Pons (tissue), 1 donor: ENCODE data around the gene ASB6.
"Not testable (repeated sequence)": the region's sequence is repeated elsewhere in the genome, so short reads cannot be mapped to it uniquely, and the experiment has no call there.

Source experiments
- DNase-seq: peaks from one replicate; pipeline ENCODE4 v3.0.0-alpha.2; 2016; ENCODE audit warnings: low spot score

ASB6 gene

DNA sequence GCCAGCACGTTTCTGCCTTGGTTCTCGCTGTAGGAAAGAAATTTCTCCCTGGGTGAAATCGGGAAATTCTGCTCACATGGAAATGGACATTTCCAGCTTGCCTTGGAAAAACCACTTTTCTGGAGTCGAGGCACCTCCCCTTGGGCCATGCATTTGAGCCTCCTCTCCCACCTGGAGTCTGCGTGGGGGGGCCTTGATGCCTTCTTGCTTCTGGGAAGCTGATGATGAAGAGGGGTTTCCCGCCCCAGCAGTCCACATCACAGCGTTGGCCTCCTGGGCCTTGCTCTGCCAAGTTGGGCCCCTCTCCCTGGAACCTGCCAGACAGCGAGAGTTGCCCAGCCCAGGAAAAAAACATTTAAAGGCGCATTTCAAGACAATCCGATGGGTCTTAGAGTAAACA, 1.8 kb upstream of the ASB6 start:
- DNase-seq = no peak

DNA sequence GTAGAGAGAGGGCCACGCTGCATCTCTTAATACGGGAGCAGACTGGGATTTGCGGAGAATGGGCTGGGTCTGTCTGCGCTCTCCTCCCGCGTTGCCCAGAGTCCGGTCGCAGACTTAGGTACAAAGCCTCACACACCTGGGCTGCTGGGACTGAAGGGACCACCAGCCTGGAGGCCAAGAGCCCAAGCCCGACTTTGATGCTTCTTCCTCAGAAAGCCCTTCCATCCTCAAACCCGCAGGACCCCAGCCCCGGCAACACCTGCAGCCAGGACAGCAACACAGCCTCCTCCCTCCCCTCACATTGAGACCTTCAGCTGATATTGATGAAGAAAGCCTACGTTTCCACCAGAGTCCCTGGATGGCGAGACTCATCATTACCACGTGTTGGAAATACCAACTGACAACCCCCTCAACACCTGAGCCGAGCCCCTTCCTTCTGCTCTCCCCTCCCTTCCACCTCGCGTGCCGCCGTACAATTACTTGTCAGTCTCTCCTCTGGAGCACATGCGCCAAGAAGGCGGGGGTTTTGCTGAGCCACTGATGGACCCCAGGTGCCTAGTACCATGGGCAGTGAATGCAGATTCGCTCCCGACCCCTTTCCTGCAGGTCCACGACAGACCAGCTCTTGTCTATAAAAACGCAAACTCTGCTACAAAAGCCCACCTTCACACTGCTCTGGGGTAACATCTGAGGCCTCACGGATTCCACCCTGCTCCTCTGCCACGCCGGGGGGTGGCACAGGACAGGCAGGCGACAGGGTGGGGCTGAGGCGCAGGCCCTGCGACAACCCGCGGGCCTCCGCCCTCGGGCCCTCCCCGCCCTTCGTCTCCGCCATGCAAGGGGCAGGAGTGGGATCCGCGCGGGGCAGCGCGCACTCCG, 841 bp downstream of the ASB6 start:
- no peak for DNase-seq

DNA sequence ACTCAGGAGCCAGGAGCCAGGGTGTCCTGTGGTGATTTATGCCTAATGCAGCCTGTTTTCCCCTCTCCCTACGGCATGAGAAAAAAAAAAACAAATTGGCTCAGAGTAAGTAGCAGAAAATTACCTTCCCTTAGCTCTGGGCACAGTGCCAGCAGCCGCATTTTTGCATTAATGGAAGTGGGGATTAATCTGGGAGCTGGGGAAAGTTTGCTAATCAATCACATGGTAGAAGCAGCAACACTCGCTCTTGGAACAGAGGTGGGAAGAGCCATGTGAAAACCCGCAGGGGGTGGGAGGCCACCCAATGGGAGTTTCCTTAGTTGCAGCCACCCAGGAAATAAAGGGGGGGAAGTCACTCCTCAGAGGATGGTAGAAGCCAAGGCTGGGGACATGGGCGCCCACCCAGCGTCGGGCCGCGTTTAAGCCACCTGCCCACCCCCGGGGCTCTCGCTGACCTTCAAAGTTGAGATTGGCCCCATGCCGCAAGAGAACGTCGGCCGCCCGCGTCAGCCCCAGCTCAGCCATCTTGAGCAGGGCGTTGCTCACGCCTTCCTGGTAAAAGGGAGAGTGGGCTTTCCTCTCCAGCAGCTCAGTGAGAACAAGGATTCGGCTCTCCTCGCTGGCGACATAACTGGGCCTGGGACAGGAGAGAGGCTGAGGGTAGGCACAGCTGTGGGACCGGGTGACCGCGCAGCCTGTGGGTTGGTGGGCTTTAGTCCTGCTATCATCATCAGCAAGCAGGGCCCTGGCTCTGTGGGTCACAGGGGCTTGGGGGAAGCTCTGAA, 1.7 kb downstream of the ASB6 start:
- DNase-seq = no peak

DNA sequence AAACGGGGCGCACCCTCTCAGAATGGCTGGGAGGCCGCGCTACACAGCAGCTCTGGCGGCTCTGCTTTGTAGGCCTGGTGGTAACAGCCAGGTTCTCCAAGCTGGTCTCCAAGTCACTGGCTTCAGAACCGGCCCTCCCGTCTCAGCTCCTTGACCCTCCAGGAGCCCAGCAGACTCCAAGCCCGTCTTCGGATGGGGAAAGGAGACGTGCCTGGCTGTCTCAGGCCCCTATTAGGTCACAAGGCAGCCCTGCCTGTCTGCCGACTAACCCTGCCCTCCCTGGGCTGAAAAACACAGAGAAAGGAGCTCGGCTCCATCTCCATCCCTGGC, 2.2 kb downstream of the ASB6 start:
- DNase-seq = no peak

DNA sequence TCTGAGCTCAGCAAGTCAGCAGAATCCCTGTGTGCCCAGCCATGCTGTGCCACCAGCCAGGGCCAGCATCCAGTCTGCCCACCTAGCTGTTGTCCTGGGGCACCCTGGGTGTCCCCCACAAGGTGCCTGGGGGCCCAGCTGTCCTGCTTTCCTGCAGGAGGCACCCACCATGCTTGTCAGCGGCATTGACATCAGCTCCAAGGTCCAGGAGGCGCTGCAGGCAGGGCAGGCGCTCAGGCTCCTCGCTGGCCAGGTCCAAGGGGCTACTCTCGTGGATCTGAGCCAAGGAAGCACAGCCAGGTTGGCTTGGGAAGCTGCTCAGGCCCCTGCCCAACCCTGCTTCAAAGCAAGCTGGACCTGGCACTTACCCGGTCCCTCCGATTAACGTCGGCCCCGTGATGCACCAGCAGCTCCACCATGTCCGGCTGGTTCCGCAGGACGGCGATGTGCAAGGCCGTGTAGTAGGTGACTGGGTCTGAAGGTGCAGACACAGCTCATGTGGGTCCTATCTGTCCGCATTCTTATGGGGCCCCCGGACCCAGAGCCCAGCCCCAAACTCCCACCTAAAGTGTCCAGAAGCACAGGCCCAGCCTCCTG, 2.8 kb downstream of the ASB6 start:
- DNase-seq = no peak

DNA sequence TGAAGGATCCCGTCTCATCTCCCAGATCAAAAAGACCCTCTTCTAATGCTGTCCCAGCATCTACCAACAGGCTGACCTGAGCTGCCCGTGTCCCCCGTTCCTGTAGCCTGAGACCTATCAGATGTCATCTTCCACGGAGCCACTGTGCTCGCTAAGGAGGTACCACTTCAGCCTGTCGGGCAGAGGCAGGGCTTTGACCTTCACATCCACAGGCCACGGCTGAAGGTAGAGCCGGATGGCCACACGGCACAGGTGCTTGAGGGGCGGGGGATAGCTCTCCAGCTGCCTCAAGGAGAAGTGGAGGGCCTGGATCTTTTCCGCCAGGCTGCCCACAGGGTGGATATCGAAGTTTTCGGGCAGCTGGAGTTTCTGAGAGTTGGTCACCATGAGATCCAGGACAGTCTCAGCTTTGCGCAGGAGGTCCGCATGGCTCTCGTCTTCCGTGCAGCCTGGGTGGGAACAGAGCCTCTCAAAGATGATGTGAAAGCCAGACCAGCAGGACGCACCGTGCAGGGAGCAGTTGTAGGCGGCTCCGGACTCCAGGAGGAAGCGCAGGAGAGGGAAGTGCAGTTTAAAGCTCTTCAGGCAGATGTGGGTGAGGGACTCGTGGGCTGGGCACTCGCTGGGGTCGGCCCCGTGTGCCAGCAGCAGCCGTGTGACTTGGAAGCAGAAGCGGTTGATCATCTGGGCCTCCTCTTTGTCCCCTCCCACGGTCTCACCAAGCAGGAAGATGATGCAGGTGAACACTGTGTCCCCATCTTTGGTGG, 4.1 kb downstream of the ASB6 start:
- DNase-seq = no peak

DNA sequence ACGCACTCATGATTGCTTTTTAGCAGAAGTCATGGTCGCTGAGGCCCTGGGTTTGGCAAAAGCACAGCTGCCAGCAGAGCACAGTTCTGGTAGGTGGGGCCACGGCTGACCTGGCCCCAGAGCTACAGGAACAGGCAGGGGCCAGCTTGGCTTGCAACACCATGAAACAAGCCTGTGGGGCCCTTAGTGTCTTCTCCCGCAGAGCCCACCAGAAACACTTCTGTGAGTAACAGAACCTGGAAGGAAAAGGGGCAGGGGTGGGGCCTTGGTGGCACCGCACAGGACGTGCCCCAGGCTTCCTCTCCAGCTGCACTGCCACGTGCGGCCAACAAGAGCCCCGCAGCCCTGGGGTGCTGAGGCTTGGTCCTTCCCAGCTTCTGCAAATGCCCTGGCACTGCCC, 4.8 kb downstream of the ASB6 start:
- no peak for DNase-seq

DNA sequence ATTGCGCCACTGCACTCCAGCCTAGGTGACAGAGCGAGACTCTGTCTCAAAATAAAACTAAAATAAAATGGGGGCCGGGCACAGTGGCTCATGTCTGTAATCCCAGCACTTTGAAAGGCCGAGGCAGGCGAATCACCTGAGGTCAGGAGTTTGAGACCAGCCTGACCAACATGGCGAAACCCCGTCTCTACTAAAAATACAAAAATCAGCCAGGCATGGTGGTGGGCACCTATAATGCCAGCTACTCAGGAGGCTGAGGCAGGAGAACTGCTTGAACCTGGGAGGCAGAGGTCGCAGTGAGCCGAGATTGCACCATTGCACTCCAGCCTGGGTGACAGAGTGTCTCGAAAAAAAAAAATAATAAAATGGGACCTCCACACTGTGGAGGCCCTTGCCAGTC, 5.6 kb downstream of the ASB6 start:
- DNase-seq = not testable (repeated sequence)

DNA sequence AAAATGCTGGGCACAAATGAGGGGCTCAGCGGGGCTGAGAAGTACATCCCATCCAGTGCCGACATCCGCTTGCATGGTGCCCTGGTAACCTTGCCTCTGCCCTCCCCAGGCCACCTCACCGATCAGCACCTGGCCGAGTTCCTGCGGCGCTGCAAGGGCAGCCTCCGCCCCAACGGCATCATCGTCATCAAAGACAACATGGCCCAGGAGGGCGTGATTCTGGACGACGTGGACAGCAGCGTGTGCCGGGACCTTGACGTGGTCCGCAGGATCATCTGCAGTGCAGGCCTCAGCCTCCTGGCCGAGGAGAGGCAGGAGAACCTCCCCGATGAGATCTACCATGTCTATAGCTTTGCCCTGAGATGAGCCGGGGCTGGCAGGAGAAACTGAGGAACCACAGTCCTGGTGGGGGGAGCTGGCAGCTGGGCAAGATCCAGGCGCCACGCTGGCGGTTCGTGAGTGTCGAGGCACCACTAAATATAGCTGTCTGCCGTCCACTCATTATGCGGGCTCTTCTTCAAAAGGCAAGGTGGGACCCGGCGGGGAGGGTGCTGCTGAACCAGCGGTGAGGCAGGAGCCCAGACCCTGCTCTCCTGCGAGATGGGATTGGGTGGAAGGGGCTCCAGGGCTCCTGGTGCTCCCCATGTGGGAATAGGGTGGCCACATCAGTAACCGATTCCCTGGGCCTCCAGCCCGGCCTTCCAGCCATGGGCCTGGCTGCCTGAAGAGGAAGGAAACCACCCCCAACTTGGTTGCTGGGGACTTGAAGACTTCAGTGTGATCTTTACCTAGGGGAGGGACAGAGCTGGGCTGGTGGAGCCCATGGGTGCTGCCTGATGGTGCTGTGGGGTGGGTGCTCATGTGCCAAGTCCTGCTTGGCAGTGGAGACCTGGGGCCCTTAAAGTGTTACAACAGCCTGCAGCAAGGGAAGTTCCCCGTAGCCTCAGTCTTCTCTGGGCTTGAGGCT, 6.6 kb downstream of the ASB6 start:
- DNase-seq = no peak

DNA sequence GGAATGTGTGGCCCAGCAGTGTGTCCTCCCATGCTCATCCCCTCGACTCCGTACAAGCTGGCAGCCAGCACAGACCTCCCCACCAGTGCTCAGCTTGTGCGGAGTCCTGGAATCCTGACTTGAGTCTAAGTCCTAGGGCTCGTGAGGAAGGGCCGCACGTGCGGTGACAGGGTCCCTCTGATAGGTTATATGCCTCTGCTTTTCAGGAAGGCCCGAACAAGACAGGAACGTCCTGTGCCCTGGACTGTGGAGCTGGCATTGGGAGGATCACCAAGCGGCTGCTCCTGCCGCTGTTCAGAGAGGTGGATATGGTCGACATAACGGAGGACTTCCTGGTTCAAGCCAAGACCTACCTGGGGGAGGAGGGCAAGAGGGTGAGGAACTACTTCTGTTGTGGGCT, 8.1 kb downstream of the ASB6 start:
- DNase-seq = no peak

DNA sequence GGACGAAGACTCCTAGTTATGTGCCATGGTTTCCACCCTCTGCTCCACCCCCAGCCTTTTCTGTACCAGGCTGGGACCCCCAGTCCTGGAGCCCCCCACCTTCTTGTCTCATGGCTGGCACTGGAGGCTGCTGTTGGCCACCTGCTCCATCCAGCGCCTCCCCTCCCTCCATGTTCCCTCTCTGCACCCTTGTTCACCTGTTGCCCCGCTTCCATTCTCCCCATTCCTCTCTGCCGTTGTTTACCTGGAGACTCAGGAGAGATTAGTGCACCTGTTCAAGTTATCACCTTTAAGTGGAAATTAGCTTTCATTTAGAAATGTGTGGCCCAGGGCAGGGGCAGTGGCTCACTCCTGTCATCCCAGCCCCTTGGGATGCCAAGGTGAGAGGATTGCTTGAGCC, 8.7 kb downstream of the ASB6 start:
- no peak for DNase-seq

DNA sequence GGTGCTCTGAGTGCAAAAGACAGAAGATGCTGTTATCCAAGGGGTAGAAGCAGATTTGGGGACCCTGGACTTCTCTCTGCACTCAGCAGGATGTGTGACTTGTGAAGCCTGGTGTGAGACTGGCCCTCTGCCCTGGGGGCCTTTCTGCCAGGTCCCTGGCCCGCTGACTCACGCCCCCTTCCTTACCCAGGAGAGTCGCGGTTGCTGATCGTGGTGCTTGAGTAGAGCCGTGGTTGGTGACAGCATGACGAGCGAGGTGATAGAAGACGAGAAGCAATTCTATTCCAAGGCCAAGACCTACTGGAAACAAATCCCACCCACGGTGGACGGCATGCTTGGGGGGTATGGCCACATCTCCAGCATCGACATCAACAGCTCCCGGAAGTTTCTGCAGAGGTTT, 9.5 kb downstream of the ASB6 start:
- no peak for DNase-seq

DNA sequence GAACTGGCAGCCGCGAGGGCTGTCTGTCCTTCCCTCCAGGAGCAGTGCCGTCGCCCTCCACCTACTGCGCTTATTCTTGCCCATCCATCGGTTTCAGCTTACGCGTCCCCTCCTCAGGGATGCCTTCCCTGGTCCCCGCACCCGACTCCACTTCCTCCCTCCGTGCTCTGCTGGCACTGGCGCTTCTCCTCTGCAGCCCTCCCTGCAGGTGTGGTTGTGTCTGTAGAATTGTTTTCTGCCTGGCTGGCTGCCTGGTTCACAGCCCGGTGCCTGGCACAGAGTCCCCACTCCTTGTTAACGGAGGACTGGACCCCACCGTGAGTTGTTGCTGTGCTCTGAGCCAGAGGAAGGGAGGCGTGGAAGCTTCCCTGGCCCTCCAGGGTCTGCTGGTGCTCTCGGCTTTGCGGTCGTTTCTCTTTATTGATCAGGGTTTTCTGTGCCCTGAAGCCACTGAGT, 10.2 kb downstream of the ASB6 start:
- no peak for DNase-seq

DNA sequence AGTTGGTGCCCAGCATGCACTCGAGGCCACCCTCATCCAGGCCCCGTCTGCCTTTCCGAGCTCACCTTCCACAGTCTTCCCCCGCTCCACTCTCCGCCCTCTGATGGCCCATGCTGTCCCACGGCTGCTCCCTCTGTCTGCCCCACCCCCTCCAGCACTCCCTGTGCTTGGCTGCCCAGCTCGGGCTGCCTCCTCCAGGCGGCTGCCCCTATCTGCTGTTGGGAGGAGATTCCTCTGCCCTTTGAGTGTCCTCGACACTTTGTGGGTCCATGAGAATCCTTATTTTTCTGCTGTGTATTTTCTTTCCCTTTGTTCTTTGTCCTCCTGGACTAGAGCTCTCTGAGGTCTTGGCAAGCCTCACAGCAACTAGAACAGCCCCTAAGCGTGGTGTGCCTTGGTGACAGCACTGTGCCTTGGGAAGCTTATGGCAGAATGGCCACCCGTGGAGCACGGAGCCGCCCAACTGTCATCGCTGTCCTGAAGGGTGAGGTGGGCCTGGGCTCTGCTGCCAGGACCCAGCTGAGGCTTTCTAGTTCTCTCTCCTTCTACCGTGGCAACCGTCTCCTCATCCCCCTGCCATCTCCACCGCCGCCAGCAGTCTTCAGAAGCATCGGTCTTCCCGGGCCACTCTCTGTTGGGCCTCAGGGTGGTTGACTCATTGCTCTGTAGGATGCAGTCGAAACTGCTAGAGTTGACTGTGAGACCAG, 10.8 kb downstream of the ASB6 start:
- peak; percentile 75 for DNase-seq

DNA sequence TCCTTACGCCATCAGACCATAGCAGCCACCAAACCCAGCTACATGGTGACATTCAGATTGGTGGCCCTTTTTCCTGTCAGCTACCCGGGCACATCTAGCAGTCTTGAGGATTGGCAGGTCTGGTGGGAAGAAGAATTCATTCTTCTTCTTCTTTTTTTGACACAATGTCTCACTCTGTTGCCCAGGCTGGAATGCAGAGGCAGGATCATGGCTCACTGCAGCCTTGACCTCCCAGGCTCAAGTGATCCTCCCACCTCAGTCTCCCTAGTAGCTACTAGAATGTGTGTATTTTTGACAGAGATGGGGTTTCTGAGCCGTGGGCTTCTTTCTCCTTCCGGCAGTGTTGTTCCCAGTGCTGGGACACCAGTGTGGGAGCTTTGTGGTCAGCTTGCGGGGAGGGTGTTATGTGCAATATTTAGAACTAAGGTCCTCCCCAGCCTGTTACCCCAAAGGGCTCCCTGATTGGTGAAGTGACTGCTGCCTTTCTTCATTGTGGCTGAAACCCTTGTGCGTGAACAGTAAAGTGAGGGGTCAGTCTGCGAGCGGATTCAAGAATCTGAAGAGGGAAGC, 12.6 kb downstream of the ASB6 start:
- DNase-seq = no peak

DNA sequence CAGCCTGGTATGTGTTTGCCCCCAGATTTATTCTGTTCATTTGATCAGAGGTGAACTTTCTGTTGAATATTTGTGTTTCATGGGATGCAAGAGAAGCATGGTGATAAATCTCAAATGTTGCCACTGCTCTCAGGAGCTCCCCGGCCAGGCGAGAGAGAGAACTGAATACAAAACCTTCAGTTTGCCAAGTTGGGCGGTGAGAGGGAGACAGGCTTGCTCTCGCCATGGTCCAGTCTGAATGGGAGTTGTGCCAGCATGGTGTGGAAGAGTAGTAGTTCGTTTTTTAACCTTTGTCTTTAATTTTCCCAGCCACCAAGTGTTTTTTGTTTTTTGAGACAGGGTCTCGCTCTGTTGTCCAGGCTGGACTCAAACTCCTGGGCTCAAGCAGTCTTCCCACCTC, 13.2 kb downstream of the ASB6 start:
- no peak for DNase-seq

DNA sequence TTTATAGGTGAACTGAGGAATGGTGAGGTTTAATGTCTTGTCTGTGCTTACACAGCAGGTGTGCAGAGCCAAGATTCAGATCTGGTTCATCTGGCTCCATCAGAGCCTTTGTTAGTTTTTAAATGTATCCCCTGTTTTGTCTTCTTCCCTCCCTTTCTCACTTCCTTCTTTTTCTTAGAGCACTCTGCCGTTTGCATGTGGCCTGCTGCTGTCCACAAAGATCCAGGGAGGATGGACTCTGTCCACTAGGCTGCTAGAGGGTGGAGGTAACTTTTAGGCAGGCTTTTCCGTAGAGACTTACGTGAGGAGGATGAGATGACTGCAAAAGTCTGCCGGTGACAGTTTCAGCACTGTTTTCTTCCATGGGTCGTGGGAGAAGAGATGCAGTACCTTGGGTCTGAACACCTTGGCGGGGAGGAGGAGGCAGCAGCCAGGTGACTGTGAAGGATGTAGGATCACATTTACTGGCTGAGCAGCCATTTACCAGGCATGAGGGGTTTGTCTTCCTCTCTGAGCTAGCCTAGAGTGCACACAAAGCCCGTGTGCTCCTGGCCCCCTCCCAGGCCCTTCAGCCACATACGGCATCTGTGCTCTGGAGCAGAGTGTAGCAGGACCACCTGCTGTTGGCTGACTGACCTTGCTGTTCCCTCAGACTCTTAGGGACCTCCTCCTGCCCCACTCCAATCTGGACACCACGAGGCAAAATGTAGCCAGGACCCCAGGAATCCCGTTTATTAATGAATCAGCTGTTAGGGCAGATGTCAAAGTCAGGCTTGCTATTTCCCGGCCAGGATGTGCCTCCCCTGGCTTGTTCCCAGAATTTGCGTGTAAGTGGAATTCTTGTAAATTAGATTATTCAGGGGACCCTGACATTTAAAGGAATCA, 14.2 kb downstream of the ASB6 start:
- DNase-seq = no peak

DNA sequence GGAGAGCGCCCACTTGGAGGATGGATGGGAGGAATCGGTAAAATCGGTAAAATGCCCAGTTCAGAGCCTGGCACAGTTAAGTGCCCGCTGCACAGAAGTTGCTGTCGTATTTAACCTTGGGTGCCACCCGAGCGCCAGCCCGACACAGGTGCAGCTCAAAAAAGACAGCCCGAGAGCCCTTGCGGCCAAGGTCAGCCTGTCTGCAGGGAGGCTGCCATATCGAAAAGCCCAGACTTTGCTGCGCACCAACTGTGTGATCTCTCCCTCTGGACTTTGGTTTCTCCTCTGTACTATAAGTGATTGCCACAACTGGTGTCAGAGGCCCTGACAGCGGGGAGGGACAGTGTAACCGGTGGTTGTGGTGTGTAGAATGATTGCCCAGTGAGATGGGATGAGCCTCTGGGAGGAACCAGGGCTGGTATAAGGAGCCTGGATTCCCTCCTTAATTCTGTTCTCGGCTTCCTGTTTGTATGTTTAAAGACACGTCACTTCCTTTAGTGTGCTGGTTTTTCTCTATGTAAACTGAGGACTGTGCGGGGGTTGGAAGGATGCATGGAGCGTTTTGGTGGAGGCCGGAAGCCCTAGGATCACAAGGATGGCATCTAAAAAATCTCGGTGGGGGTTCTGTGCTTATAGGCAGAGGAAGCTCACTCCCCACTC, 15.2 kb downstream of the ASB6 start:
- DNase-seq = no peak
